GM21526 (cell line): Measurements from ENCODE around the gene CLPSL1.

Experiments
- ATAC-seq: cut with Tn5 transposase; IDR thresholded peaks from one replicate; pipeline ENCODE4 v1.9.1; 2021; ENCODE audit warnings: moderate library complexity; ENCODE audit not compliant: unreplicated experiment, low FRiP score

CLPSL1 gene

GRCh38 chr6:35794536-35795452 is 14.0 kb downstream of the CLPSL1 start:
- ATAC-seq: no peak

DNA sequence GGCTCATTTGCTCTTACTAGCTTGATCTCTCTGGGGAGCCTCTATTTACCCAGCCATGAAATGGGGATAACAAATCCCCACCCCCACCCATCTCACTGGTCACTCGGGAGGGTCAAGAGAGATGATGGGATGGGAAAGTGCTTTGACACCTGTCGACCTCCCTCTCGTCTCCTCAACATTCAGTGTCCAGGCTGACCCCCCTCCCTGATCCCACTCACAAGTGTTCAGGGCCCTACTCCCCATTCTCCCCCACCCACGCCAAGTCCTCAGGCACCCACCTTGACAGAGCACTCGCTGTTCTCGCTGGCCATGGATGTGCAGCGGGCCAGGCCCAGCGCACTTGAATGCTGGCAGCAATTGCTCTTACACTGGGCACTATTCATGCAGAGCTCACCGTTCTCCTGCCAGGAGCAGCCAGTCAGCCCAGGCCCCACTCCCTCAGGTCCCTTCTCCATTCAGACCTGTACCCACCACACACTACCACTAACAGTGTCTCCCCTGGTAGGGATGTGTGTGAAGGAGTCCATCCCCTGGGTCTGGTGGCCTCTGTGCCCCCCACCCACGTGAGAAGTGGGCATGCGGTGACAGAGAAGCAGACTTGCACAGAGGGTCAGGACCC is 14.7 kb downstream of the CLPSL1 start:
- no peak for ATAC-seq

GRCh38 chr6:35796236-35796635 is 15.4 kb downstream of the CLPSL1 start:
- ATAC-seq: no peak

DNA sequence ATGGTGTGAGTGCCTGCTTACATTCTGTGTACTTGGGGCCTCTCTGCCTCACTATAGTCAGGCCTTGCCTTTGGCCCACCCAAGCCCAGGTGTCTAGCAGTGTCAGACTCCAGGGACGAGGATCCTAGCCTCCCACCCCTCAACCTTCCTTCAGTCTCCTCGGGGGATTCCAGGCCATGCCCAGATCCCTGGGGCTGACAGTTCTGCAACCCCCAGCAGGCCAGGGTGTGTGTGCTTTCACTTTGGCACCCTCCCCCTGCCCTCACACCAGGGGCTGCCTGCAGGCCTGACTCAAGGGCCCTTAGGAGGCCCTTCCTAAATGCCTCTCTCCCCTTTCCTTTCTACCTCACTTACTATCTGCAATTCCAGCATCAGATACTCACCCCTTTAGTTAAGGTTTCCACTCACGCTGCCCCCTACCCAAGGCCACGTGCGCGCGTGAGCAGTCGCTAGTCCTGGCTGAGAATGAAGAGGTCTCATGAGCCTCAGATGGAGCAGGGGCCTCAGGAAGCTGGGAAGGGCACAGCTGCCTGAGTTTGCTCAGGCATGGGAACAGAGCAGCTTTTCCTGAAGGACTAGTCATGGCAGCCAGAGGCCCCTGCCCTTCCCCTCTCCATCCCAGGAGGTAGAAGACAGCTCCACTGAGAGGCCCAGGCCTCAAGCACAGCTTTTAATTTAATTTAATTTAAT is 17.2 kb downstream of the CLPSL1 start:
- ATAC-seq: no peak

GRCh38 chr6:35798706-35799105 is 17.9 kb downstream of the CLPSL1 start:
- no peak for ATAC-seq

DNA sequence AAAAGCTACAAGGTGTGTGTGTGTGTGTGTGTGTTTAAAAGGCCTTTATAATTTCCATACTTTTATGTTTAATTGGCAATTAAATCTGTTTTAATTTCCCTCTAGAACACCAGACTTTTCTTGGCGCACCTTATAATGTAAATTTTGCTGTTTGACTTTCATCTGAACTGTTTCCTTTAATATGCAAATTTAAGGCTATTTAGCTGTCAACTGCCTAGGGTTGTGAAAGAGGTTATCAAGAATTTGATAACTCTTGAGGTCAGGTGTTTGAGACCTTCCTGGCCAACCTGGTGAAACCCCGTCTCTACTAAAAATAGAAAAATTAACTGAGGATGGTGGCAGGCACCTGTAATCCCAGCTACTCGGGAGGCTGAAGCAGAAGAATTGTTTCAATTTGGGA is 20.3 kb downstream of the CLPSL1 start:
- ATAC-seq: no peak

DNA sequence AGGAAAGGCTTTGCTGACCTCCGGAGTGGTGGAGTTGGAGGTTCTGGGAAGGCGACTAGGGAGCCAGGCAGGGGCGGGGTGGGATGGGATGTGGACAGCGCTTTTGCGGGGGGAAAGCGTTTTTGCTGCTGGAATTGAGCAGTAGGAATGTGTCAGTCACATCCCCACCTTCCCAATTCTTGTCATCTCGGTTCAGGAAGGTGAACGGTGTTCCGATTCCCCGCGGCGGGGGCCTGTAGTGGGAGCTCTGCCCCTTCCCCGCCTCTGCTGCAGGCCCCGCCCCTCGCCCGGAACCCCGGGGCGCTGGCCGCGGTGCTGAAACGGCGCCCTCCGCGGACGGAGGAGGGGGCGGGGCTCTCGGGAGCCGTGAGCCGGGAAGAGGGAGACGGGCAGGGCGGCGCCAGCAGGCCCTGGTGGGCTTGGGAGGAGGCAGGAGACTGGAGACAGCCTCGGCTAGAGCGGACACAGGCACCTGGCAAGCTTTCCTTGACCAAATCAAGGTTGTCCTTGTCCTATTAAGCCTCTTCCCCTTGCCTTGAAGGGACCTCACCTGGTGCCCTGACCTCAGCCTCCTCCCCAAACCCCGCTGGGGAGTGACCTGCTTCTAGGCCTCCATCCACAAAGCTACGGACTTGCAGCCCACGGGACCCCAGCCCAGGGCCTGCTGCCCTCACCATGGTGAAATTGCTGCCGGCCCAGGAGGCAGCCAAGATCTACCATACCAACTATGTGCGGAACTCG is 24.3 kb downstream of the CLPSL1 start, which contains the start of gene LHFPL5:
Gene LHFPL5 (plus strand): TSS at position 357 of the 741 bp plus-strand sequence. CDS start 319 bp downstream, at position 676.
- no peak for ATAC-seq

- no peak for ATAC-seq
Observed at GRCh38 chr6:35808688-35809087, 27.9 kb downstream of the CLPSL1 start.

DNA sequence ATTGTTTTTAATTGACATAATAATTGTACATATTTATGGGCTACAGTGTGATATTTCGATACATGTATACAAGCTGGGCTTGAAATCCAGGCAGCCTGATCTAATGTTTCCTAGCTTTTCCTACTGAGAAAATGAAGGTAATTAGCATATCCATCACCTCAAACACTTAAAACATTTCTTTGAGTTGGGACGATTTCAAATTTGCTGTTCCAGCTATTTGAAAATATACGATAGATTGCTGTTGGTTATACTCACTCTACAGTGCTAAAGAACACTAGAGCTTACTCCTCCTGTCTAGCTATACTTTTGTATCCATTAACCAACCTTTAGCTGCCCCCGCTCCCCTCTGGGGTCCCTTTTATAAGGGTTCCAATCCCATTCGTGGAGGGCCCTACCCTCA is 29.0 kb downstream of the CLPSL1 start:
- ATAC-seq: no peak

GRCh38 chr6:35810971-35811698 is 30.3 kb downstream of the CLPSL1 start:
- ATAC-seq: no peak

DNA sequence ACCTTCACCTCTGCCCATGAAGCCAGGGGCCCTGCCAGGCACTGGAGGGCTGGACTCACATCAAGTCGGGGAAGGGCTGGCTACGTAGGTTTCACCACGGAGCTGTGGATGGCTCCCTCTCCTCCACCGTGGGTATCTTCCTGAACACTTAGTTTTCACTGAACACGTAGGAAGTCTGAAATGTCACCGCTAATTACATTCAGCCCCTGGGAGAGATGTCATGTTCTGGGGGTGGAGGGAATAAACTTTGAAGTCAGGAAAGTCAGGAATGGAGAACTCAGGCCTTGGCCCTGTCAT is 30.8 kb downstream of the CLPSL1 start:
- no peak for ATAC-seq

- no peak for ATAC-seq
Observed at GRCh38 chr6:35817515-35817914, 36.7 kb downstream of the CLPSL1 start.

DNA sequence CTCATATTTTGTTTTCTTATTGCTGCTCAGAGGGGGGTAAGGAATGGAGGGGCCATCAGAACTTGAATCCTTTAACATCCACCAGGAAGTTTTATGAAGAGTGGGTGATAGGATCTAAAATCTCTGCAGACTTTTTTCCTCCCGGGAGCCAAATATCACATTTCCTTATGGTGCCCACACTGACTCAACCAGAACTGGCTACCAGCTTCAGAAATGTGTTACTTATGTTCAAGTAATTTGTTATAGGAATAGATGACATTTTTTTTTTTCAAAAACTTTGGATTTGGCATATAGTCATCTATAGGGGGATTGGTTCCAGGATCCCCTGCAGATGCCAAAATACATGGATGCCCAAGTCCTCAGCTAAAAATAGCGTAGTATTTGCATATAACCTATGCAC is 42.8 kb downstream of the CLPSL1 start:
- ATAC-seq: no peak

- no peak for ATAC-seq
Observed at GRCh38 chr6:35824552-35825192, 43.9 kb downstream of the CLPSL1 start.

GRCh38 chr6:35829306-35829705 is 48.5 kb downstream of the CLPSL1 start:
- no peak for ATAC-seq

DNA sequence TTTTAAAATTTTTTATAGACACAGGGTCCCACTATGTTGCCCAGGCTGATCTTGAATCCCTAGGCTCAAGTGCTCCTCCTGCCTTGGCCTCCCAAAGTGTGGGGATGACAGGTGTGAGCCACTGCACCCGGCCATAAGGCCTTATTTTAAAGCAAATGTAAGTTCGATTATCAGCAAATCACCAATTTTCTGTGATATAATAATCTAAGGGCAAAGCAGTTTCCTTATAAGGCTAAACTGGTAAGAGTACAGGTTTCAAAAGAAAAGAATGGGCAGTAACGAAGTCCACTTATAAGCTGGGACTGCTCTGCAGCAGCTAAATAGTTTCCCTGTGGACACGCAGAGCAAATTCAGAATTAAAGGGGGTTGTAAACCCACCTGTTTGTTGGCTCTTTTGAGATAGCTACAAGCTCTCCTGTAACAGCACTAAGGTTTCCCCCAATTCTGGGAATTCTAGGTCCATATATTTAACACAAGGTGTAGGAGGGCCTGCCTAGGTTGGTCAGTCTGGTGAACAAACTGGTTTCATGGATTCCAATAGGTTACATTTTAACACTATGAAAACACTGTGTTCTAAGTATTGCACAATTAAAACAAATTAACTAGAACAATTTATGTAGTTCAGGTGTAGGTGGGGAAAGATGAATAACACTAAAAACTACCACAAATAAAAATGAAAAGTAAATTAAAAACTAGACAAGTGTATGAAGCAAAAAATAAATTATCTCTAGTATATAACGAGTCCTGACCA is 50.6 kb downstream of the CLPSL1 start:
- no peak for ATAC-seq

DNA sequence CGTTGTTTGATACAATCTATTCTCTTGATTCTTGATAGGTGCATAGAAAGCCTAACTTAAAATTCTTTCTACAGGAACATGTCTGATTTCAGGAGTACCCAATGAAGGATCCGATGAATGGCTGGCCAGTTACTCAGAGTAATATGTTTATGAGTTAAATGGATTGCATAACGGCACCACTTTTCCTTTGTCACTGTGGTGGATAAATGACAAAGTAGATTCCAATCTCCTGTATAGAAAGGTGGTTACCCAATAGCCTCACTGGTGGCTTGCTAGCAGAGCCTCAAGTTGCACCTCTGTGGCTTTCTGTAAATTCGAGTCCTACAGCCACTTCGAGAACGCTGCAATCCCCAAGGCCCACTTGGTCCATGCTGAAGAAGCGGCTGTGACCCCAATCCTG is 52.7 kb downstream of the CLPSL1 start:
- no peak for ATAC-seq
